Measurements from ENCODE around the gene KHNYN.
"Not testable (repeated sequence)": the region's sequence is repeated elsewhere in the genome, so short reads cannot be mapped to it uniquely, and the experiment has no call there.

Gene KHNYN

GRCh38 chr14:24465805-24466204 is 36.1 kb downstream of the KHNYN start:
- no peak for DNase-seq

GRCh38 chr14:24470450-24470849 is 40.7 kb downstream of the KHNYN start:
- not testable (repeated sequence) for DNase-seq

GRCh38 chr14:24473211-24473610 is 43.5 kb downstream of the KHNYN start:
- no peak for DNase-seq

DNA sequence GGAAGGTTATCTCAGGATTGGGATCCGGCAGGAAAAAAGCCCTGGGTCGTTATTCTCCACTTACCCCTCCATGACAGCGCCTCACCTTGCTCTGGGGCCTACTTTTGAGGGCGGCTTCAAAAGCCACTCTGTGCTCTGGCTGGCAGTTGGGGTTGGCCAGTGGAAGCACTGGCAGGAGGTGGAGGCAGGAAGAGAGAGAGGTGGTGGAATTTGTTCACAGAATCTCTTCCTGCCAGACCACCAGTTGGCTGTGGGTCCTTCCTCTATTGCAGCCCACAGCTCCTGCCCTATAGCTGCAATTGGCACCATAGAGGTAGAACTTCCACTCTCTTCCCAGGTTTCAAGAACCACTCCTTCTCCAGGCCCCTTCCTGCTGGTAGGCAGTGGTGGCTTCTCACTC is 45.5 kb downstream of the KHNYN start:
- DNase-seq: no peak

DNA sequence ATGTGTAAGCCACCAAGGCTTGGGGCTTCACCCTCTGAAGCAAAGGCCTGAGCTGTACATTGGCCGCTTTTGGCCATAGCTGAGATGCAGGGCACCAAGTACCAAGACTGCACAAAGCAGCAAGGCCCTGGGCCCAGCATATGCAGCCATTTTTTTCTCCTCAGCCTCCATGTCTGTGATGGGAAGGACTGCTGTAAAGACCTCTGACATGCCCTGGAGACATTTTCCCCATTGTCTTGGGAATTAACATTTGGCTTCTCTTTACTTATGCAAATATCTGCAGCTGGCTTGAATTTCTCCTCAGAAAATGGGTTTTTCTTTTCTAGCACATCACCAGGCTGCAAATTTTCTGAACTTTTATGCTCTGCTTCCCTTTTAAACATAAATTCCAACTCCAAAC is 50.2 kb downstream of the KHNYN start:
- DNase-seq: not testable (repeated sequence)

- peak in 5 of 56 donors; percentile 1 to 17 (median 8) for DNase-seq
Measured at GRCh38 chr14:24481622-24482324, 52.0 kb downstream of the KHNYN start.

GRCh38 chr14:24482699-24483303 is 53.0 kb downstream of the KHNYN start:
- DNase-seq: not testable (repeated sequence)

DNA sequence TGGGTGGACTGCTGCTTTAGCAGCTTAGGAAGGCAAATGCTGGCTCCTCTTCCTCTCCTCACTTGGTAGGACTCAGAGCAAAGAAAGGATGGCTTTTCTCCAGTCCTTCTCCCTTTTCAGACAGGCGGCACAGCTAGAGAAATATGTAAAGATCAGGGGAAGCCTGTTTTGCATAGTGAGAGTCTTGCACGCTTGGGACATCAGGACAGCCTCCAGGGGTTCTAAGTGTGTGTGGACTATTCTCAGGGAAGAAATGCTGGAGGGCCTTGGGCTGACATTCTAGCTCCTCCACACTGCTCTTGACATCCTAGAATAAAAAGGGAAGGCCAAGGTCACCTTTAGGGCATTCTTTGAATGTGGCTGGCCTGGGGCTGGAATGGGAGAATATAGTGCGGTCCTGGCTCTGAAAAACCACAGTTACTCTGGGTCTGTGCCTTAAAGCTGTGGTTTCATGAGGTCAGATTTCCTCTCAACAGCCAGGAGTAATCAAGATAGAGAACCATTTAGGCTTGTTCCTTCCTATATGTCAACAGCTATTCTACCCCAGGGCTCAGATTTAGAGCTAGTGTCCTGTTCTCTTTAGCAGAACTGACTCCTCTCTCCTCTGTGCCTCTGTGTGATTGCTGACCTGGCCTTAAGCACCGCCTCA is 54.0 kb downstream of the KHNYN start:
- DNase-seq: no peak

Data from amygdala (tissue), 56 donors.